Measurements from ENCODE around the gene PHACTR3. TPM values are rescaled to one million over a fixed set of nuclear protein-coding genes. Genes with fewer than 3 reads are reported as not detected.

PHACTR3 gene
- total RNA-seq, 1 experiment from 2014 or later, result not detected

DNA sequence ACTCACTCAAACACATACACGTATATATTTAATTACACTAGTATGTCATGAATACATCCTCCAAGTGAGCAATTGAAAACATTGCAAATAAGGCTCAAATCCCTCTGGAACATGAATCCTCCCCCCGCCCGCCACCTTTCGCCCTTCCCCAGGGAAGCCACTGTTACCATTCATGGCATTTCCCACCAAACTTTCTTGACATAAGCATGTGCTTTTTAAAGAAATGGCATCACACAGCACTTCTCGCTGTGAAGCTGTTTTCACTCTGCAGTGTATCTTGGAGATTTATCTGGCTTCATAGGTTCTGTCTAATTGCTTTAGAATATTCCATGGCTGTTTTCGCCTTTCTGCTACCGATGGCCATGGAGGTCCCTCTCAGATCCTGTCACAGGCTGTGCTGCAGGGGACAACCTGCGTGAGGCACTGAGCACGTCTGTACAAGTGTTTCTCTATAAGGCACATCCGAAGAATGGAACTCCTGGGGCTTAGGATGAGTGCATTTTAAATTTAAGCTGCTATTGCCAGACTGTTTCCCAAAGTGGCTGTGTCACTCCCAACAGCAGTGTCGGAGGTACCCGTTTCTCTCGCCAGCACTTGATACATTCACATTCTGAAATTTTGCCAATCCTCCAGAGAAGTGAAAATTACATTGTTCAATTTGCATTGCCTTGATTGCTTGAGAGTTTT is 22.2 kb upstream of the PHACTR3 start:
- no peak overlapping the region for H3K4me3 ChIP-seq (replicated peaks in 1 of 2; ENCODE audit: low read depth in 1 of 2, low read length in 2 of 2)
- POLR2A ChIA-PET, result no interaction called here
- no peaks in the 10 kb centered on the region for H3K9me2 ChIP-seq (ENCODE audit: insufficient read depth)
- ATAC-seq (no peak), DNase-seq (ENCODE audit: low read depth, low spot score) (no peak)
- no peaks in the 10 kb centered on the region for H3K79me2 ChIP-seq (ENCODE audit: insufficient read depth, low read length)
- RAD21 ChIA-PET (ENCODE audit: low non-redundant PET in 1 of 2, low total read pairs in 2 of 2, uncharacterized antibody in 2 of 2, unreplicated experiment in 2 of 2), result no interaction called here
- H3K9ac ChIP-seq (ENCODE audit: low read length), result no peak overlapping the region
- CTCF ChIA-PET, result interaction anchor here (1.9 kb wide), 1 partner anchor 10 kb away, joined by 8 read pairs; no protein-coding TSS in a partner anchor
- no peaks in the 10 kb centered on the region for H3K36me3 ChIP-seq (ENCODE audit: control insufficient read depth in 1 of 2, insufficient read depth in 2 of 2, low read length in 2 of 2)
- H3K27me3 ChIP-seq (ENCODE audit: insufficient read depth, low read length), result peaks cover 37% of the 10 kb centered on the region
- BruUV-seq (replicated peaks), result no TSS peak
- H3K9me3 ChIP-seq (ENCODE audit: control insufficient read depth in 1 of 2, insufficient read depth in 1 of 2, low read depth in 1 of 2, low read length in 2 of 2), result no peaks in the 10 kb centered on the region
- H2AFZ ChIP-seq (ENCODE audit: low read depth, low read length, poor library complexity, severe bottlenecking), result no peak overlapping the region
- no peak for TF ChIP-seq EZH2phosphoT487 (IDR thresholded peaks at IDR 0.05; ENCODE audit: borderline replicate concordance)
- TF ChIP-seq RAD21 (IDR thresholded peaks at IDR 0.05; ENCODE audit: low read depth), result no peak
- TF ChIP-seq, protein P1, sequence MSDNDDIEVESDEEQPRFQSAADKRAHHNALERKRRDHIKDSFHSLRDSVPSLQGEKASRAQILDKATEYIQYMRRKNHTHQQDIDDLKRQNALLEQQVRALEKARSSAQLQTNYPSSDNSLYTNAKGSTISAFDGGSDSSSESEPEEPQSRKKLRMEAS (IDR thresholded peaks at IDR 0.05), result no peak
- TF ChIP-seq, protein P2, sequence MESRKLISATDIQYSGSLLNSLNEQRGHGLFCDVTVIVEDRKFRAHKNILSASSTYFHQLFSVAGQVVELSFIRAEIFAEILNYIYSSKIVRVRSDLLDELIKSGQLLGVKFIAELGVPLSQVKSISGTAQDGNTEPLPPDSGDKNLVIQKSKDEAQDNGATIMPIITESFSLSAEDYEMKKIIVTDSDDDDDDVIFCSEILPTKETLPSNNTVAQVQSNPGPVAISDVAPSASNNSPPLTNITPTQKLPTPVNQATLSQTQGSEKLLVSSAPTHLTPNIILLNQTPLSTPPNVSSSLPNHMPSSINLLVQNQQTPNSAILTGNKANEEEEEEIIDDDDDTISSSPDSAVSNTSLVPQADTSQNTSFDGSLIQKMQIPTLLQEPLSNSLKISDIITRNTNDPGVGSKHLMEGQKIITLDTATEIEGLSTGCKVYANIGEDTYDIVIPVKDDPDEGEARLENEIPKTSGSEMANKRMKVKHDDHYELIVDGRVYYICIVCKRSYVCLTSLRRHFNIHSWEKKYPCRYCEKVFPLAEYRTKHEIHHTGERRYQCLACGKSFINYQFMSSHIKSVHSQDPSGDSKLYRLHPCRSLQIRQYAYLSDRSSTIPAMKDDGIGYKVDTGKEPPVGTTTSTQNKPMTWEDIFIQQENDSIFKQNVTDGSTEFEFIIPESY (IDR thresholded peaks at IDR 0.05; ENCODE audit: extremely low read depth, insufficient replicate concordance, low read length), result no peak
- no peak for TF ChIP-seq FOSL1 (IDR thresholded peaks at IDR 0.05; ENCODE audit: low read depth)
- no peak for TF ChIP-seq SIN3A (IDR thresholded peaks at IDR 0.05; ENCODE audit: low read depth)
- TF ChIP-seq SP1 (IDR thresholded peaks at IDR 0.05; ENCODE audit: low read depth), result no peak
- no peak for TF ChIP-seq CBX3 (IDR thresholded peaks at IDR 0.05; ENCODE audit: low read depth)
- TF ChIP-seq POLR2AphosphoS5 (IDR thresholded peaks at IDR 0.05; ENCODE audit: low read depth, low read length), result no peak
- TF ChIP-seq ELF1 (IDR thresholded peaks at IDR 0.05; ENCODE audit: borderline replicate concordance, low read depth), result no peak
- TF ChIP-seq ZFX (IDR thresholded peaks at IDR 0.05), result no peak
- no peak for TF ChIP-seq ZNF274 (IDR thresholded peaks at IDR 0.05; ENCODE audit: low read depth, low read length)
- no peak for TF ChIP-seq EZH2 (IDR thresholded peaks at IDR 0.05)
- TF ChIP-seq CEBPB (IDR thresholded peaks at IDR 0.05; ENCODE audit: low read depth), result no peak
- H3K4me2 ChIP-seq (ENCODE audit: low read length), result no peak overlapping the region
- no peaks in the 10 kb centered on the region for H4K20me1 ChIP-seq (ENCODE audit: insufficient read depth)
- H3K27ac ChIP-seq (ENCODE audit: low read depth, low read length), result no peak overlapping the region
- H3K4me1 ChIP-seq (ENCODE audit: control insufficient read depth in 1 of 2, insufficient read depth in 2 of 2, low read length in 2 of 2), result no peaks in the 10 kb centered on the region
- intact Hi-C loops (cut with micrococcal nuclease), result no loop called here

All from HCT116 (cell line).